ENCODE results near the gene YY1. TPM values are rescaled to one million over a fixed set of nuclear protein-coding genes. Genes with fewer than 3 reads are reported as not detected.

The YY1 gene
- total RNA-seq: 10 to 100 TPM; 86.4 to 89.6 TPM

DNA sequence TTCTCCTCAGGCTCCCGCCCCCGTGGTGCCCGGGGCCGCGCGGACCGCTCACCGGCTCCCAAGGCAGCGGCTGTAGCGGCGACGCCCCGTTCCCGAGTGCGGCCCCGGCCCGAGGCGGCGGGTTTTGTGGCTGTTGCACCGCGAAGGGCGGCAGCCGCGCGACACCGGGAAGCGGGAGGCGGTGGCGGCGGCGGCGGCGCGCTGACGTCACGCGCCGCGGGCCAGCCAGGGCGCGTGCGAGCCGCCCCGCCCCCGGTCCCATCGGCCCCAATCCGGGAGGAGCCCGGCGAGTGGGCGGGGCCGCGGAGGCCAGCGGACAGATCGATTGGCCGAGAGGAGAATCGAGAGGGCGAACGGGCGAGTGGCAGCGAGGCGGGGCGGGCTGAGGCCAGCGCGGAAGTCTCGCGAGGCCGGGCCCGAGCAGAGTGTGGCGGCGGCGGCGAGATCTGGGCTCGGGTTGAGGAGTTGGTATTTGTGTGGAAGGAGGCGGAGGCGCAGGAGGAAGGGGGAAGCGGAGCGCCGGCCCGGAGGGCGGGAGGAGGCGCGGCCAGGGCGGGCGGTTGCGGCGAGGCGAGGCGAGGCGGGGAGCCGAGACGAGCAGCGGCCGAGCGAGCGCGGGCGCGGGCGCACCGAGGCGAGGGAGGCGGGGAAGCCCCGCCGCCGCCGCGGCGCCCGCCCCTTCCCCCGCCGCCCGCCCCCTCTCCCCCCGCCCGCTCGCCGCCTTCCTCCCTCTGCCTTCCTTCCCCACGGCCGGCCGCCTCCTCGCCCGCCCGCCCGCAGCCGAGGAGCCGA, at the start of gene YY1:
TSS of gene YY1 (plus strand) at position 726 of the 792 bp plus-strand sequence. CDS start 101 bp downstream, outside the sequence.
- POLR2A ChIA-PET: interaction anchor here (1.0 to 6.5 kb wide), 5 partner anchors 15 to 160 kb away, joined by 3 to 158 read pairs (median 20); no protein-coding TSS in a partner anchor
- Mint-ChIP-seq H3K9me3 (no peaks in the 10 kb centered on the region), H3K4me1 (peaks cover 52% of the 10 kb centered on the region), H3K36me3 (peaks cover 26% of the 10 kb centered on the region), H3K27ac (peak within 1 kb of the TSS; percentile 100), H3K27me3 (no peaks in the 10 kb centered on the region), H3K4me3 (peak within 1 kb of the TSS; percentile 99)
- DNase-seq: peak; percentile 100
- ATAC-seq (ENCODE audit: low read depth): peak; percentile 86

DNA sequence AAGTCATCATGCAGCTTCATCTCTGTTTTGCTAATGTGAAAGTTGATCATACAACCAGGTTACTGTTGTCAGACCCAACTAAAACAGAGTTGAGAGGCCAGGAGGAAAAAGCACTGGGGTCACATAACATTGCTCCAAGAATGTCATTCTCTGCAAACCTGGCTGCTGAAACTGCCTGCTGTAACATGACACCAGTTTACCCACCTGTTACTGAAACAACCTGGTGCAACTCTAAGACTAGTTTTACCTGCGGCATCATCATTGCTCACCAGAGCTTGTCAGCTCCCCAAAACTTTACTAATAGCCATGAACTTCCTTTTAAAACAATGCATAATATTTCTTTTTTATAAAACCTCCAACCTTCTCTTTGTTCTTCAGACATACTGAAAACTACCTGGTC, 48.8 kb upstream of the YY1 start:
- ATAC-seq (ENCODE audit: low read depth): no peak
- Mint-ChIP-seq H3K36me3 (no peaks in the 10 kb centered on the region), H3K4me3 (no peak overlapping the region), H3K27ac (no peak overlapping the region), H3K27me3 (no peaks in the 10 kb centered on the region), H3K4me1 (peaks cover 13% of the 10 kb centered on the region), H3K9me3 (no peaks in the 10 kb centered on the region)
- POLR2A ChIA-PET: interaction anchor here (0.6 kb wide), 1 partner anchor 59 kb away, joined by 3 read pairs; no protein-coding TSS in a partner anchor
- DNase-seq: no peak

DNA sequence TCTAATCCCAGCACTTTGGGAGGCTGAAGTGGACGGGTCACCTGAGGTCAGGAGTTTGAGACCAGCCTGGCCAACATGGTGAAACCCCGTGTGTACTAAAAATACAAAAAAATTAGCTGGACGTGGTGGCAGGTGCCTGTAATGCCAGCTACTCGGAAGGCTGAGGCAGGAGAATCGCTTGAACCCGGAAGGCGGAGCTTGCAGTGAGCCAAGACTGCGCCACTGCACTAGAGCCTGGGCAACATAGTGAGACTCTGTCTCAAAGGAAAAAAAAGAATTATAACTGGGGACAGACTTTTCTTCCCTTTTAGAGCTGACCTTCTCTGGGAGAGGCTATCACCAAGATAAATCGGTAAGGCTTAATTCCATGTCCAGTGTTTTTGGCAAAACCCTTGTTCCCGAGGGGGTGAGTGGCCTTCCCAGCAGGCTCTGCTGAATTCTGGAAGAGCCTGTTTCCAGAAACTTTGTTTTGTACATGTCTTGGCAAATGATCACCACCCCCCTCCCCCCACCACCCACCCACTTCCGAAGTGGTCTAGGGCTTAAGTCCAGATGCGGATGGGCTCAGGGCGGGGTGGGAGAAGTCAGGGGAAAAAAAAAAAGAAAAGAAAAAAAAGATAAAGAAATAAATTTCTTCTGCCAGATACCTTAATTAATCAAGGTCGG, 47.2 kb upstream of the YY1 start:
- peak overlapping the region; percentile 30 for H3K27ac Mint-ChIP-seq
- DNase-seq (no peak), ATAC-seq (ENCODE audit: low read depth) (no peak)
- POLR2A ChIA-PET: interaction anchor here (1.8 to 3.7 kb wide), 4 partner anchors 30 to 130 kb away, joined by 3 to 31 read pairs (median 12); no protein-coding TSS in a partner anchor
- H3K27me3 Mint-ChIP-seq: no peaks in the 10 kb centered on the region
- H3K9me3 Mint-ChIP-seq: no peaks in the 10 kb centered on the region
- H3K36me3 Mint-ChIP-seq: no peaks in the 10 kb centered on the region
- peaks cover 8% of the 10 kb centered on the region for H3K4me1 Mint-ChIP-seq
- H3K4me3 Mint-ChIP-seq: no peak overlapping the region

DNA sequence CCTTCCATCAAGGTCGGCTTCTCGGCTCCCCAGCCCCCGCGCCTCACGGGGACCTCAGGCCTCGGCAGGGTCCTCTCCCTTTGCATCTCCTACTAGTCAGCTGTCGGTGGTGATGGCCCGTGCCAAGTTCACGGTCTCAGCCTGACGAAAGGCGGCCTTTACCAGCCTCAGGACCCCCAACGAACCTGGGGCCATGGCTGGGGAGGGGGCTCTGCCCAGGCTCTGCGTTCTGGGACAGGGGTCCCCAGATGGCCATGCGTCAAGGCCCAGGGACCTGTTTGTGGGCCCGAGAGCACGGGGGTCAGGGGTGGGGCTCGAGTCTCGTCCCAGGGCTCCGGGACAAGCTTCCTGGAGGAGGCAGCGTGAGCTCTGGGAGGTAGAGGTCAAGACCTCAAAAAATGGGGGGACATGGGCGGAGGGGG, 46.7 kb upstream of the YY1 start:
- ATAC-seq (ENCODE audit: low read depth) (no peak), DNase-seq (no peak)
- Mint-ChIP-seq H3K4me1 (peaks cover 8% of the 10 kb centered on the region), H3K36me3 (no peaks in the 10 kb centered on the region), H3K27ac (peak overlapping the region; percentile 93), H3K4me3 (peak overlapping the region; percentile 75), H3K9me3 (no peaks in the 10 kb centered on the region), H3K27me3 (no peaks in the 10 kb centered on the region)
- POLR2A ChIA-PET: interaction anchor here (0.9 to 3.7 kb wide), 13 partner anchors 13 to 209 kb away, joined by 3 to 31 read pairs (median 5); no protein-coding TSS in a partner anchor

DNA sequence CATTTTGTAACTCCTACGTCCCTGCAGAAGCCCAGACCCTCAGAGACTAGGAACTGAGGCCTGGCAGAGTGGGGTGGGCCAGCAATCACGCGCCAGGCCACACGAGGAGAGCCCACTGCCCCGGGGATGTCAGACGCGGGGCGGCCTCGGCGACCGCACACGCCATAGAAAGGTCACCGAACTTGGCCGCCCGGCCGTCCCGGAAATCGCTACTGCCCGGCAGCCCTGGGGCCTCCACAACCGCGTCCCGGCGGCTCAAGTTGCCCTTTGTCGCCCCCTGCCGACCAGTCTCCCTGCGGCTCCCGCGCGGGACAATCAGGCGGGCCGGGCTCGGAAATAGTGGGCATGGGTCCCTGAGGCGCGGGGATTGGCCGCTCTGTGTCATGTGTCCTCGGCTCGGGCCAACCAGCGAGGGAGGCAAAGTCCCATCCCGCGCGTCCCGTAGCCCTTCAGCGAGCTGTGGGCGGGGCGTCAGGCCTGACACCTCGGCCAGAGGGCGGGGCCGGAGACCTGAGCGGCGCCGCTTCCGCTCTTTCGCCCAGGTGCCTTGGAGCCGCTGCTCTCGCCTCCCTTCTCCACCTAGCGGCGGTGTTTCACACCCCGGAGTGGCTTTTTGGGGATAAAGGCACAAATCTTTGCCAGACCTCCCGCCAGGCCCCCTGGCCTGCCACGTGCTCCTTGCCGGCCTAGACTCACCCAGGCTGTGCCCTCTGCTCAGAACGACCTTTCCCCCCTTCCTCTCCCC, 46.1 kb upstream of the YY1 start:
- Mint-ChIP-seq H3K9me3 (no peaks in the 10 kb centered on the region), H3K4me1 (peaks cover 8% of the 10 kb centered on the region), H3K27ac (peak overlapping the region; percentile 93), H3K27me3 (no peaks in the 10 kb centered on the region), H3K4me3 (peak overlapping the region; percentile 75), H3K36me3 (no peaks in the 10 kb centered on the region)
- POLR2A ChIA-PET: interaction anchor here (0.5 to 3.7 kb wide), 16 partner anchors 9 to 210 kb away, joined by 3 to 31 read pairs (median 4); no protein-coding TSS in a partner anchor
- ATAC-seq (ENCODE audit: low read depth) (peak; percentile 100), DNase-seq (peak; percentile 99)

DNA sequence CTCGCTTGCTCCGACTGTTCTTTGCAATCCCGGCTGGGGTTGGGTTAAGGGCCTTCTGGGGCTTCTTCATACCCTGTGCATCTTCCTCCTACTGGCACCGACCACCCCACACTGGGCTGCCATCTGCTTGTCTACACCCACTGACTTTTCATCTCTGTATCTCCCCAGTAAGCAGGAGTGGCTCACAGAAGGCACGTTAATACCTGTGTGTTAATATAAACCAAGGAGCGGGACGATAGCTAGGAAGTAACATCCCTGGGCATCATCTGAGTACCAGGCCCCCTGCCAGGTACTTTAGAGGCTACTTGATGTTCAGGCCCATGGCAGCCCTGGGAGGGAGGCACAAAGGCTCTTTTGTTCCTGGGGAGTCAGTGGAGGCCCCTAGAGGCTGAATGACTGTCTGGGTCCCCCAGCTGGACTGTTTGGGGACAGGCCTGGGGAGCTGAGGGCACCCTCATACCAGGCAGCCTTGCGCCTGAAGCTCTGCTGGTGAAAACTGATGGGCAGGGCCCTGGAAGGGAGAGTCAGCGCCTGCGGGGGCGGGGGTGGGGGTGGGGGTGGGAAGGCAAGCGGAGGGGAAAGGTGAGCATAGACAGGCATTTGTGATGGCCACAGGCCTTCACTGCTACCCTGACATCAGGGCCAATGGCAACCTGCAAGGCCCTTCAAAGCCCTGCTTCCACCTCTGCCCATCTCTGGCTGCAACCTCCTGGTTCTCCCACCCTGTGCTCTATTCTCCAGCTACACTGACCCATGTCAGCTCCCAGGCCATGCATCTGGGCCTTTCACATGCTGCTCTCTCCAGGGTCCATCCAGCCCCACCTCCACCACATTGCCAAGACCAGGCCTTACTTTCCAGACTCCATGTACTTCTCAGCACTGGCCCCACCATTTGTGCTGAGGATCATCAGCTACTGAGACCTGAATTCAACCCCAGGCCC, 45.3 kb upstream of the YY1 start:
- Mint-ChIP-seq H3K4me3 (peak overlapping the region; percentile 75), H3K27ac (peak overlapping the region; percentile 93), H3K36me3 (no peaks in the 10 kb centered on the region), H3K9me3 (no peaks in the 10 kb centered on the region), H3K27me3 (no peaks in the 10 kb centered on the region), H3K4me1 (peaks cover 8% of the 10 kb centered on the region)
- DNase-seq: peak; percentile 44
- POLR2A ChIA-PET: interaction anchor here (0.5 to 3.7 kb wide), 16 partner anchors 8 to 211 kb away, joined by 3 to 31 read pairs (median 4); no protein-coding TSS in a partner anchor
- no peak for ATAC-seq (ENCODE audit: low read depth)

DNA sequence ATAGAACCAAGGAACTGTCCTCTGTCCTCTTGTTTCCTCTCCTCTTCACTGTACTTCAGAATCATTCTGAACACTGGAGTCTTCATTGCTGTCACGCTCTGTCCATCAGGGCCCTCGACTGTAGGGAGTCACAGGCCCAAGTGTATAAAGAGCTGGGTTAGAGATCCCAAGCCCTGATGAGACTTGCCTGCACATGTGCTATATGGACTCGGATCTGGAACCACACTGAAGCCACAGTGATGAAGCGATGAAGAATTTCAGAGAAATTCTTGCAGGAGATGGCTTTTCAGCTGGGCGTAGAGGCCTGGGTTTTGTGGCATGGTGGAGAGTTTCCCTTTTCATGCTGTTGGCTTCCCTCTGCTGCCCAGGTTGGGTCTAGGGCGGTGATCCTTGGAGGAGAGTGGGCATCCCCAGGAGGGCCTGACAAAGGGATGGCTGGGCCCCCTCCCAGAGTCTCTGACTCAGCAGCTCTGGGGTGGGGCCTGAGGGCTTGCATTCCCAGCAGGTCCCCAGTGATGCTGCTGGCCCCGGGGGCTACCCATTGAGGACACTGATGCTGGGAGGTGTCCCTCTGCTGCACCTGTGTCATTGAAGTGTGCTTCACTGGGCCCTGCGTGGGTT, 39.6 kb upstream of the YY1 start:
- no peak overlapping the region for H3K27ac Mint-ChIP-seq
- H3K36me3 Mint-ChIP-seq: no peaks in the 10 kb centered on the region
- H3K27me3 Mint-ChIP-seq: peaks cover 9% of the 10 kb centered on the region
- POLR2A ChIA-PET: interaction anchor here (0.7 kb wide), 1 partner anchor 12 kb away, joined by 4 read pairs; no protein-coding TSS in a partner anchor
- DNase-seq (no peak), ATAC-seq (ENCODE audit: low read depth) (no peak)
- no peaks in the 10 kb centered on the region for H3K9me3 Mint-ChIP-seq
- no peaks in the 10 kb centered on the region for H3K4me1 Mint-ChIP-seq
- H3K4me3 Mint-ChIP-seq: no peak overlapping the region

DNA sequence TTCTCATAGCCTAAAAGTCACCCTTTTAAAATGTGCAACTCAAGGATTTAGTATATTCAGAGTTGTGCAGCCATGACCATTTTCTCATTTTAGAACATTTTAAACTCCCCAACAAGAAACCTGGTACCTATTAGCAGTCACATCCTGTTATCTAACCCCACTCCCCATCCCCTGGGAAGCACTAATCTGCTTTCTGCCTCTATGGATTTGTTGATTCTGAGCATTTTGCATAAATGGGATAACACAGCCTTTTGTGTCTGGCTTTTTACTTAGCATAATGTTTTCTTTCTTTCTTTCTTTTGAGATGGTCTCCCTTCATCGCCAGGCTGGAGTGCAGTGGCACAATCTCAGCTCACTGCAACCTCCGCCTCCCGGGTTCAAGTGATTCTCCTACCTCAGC, 38.6 kb upstream of the YY1 start:
- Mint-ChIP-seq H3K27me3 (peaks cover 9% of the 10 kb centered on the region), H3K27ac (no peak overlapping the region), H3K4me3 (no peak overlapping the region), H3K4me1 (no peaks in the 10 kb centered on the region), H3K36me3 (no peaks in the 10 kb centered on the region), H3K9me3 (no peaks in the 10 kb centered on the region)
- DNase-seq: no peak
- ATAC-seq (ENCODE audit: low read depth): no peak
- POLR2A ChIA-PET: no interaction called here

DNA sequence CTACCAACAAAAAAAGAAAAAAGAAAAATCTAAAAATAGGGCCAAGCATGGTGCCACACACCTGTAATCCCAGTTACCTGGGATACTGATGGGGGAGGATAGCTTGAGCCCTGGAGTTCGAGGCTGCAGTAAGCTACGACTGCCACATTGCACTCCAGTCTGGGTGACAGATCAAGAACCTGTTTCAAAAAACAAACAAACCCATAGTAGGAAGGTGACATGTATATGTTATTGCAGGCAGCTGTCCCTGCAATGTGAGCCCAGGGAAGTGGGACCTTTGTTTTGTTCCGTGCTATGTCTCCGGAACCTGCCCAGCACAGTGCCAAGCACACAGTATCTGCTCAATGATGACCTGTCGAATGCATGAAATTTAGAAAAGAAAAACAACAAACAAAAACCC, 37.2 kb upstream of the YY1 start:
- POLR2A ChIA-PET: interaction anchor here (0.7 kb wide), 1 partner anchor 9 kb away, joined by 4 read pairs; no protein-coding TSS in a partner anchor
- H3K4me3 Mint-ChIP-seq: no peak overlapping the region
- H3K27ac Mint-ChIP-seq: no peak overlapping the region
- ATAC-seq (ENCODE audit: low read depth): no peak
- peaks cover 9% of the 10 kb centered on the region for H3K27me3 Mint-ChIP-seq
- DNase-seq: no peak
- no peaks in the 10 kb centered on the region for H3K4me1 Mint-ChIP-seq
- H3K9me3 Mint-ChIP-seq: no peaks in the 10 kb centered on the region
- no peaks in the 10 kb centered on the region for H3K36me3 Mint-ChIP-seq

DNA sequence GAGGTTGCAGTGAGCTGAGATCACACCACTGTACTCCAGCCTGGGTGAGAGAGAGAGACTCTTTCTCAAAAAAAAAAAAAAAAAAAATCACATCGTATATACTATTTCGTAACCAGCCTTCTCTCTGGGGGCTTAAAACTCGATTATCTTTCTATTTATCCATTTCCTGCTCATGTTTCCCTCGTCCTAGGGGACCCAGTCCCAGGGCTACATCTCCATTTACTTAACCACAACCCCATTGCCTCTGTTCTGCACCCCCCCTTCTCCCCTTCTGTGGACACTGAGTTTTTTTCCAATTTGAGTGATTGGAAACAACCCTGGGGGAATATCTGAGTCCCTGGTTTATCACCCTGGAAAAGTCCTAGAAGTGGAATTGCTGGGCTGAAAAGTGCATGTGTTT, 36.2 kb upstream of the YY1 start:
- H3K9me3 Mint-ChIP-seq: no peaks in the 10 kb centered on the region
- DNase-seq: no peak
- H3K27me3 Mint-ChIP-seq: peaks cover 9% of the 10 kb centered on the region
- no peak overlapping the region for H3K27ac Mint-ChIP-seq
- ATAC-seq (ENCODE audit: low read depth): no peak
- peaks cover under 1% of the 10 kb centered on the region for H3K4me1 Mint-ChIP-seq
- POLR2A ChIA-PET: no interaction called here
- no peak overlapping the region for H3K4me3 Mint-ChIP-seq
- no peaks in the 10 kb centered on the region for H3K36me3 Mint-ChIP-seq

DNA sequence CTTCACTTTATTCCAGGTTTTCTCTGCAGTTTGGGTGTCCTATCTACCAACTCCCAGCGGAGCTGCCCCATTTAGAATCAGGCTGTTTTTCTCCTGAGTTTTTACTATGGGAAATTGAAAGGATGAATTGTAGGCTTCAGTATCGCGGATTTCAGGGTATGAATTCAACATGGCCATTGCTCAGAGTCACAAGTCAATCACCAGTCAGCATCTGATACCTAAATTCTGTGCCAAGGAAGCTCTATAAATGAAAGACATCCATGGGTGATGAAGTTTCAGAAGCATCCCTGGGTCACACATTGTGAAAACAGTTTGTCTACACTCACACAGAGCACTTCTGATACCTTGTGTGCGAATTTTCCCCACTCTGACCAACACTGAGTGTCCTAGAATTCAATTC, 35.8 kb upstream of the YY1 start:
- DNase-seq (no peak), ATAC-seq (ENCODE audit: low read depth) (no peak)
- POLR2A ChIA-PET: no interaction called here
- Mint-ChIP-seq H3K27ac (no peak overlapping the region), H3K4me1 (peaks cover 1% of the 10 kb centered on the region), H3K4me3 (no peak overlapping the region), H3K9me3 (no peaks in the 10 kb centered on the region), H3K36me3 (no peaks in the 10 kb centered on the region), H3K27me3 (peaks cover 9% of the 10 kb centered on the region)
